Astrocyte (in vitro differentiated cells and primary cell): ENCODE results near the gene CNTN2. TPM values are rescaled to one million over a fixed set of nuclear protein-coding genes. Genes with fewer than 3 reads are reported as not detected.
A peak's percentile ranks its signal among the peaks of the same experiment; 100 is the strongest.

Source experiments
- DNase-seq: peaks from one replicate; pipeline ENCODE4 v3.0.0-alpha.2; 2010; ENCODE audit warnings: low read depth
- FAIRE-seq: peaks from 2 replicates; lab custom pipeline; 2011; peaks lifted over from hg19 to GRCh38; lab: Jason Lieb, UNC
- H2AFZ ChIP-seq: 2 replicates; pipeline ENCODE4 v1.6.0; 2012; ENCODE audit warnings: low read depth, low read length, inconsistent platforms
- H3K27ac ChIP-seq: 2 replicates; pipeline ENCODE4 v1.5.1; 2011; ENCODE audit warnings: low read depth, low read length, inconsistent platforms
- H3K27me3 ChIP-seq: 2 replicates; pipeline ENCODE4 v1.6.0; 2011; ENCODE audit warnings: low read length, inconsistent platforms; ENCODE audit not compliant: insufficient read depth
- H3K36me3 ChIP-seq: 2 replicates; pipeline ENCODE4 v1.5.1; 2011; ENCODE audit warnings: low read length, inconsistent platforms; ENCODE audit not compliant: insufficient read depth
- H3K4me1 ChIP-seq: 2 replicates; pipeline ENCODE4 v1.5.1; 2011; ENCODE audit warnings: low read length, inconsistent platforms; ENCODE audit not compliant: insufficient read depth
- H3K4me2 ChIP-seq: 2 replicates; pipeline ENCODE4 v1.6.0; 2012; ENCODE audit warnings: low read length, inconsistent platforms
- H3K4me3 ChIP-seq: 2 replicates; pipeline ENCODE4 v1.5.1; 2011; ENCODE audit warnings: low read depth, mild to moderate bottlenecking, low read length, inconsistent platforms; ENCODE audit not compliant: insufficient read depth
- H3K79me2 ChIP-seq: 2 replicates; pipeline ENCODE4 v1.6.0; 2012; ENCODE audit warnings: mild to moderate bottlenecking, low read length, inconsistent platforms; ENCODE audit not compliant: insufficient read depth
- H3K9ac ChIP-seq: 2 replicates; pipeline ENCODE4 v1.6.0; 2012; ENCODE audit warnings: mild to moderate bottlenecking, low read length, inconsistent platforms
- H3K9me3 ChIP-seq: 2 replicates; pipeline ENCODE4 v1.5.1; 2012; ENCODE audit warnings: low read depth, mild to moderate bottlenecking, low read length, inconsistent platforms; ENCODE audit not compliant: insufficient read depth
- H4K20me1 ChIP-seq: 2 replicates; pipeline ENCODE4 v1.6.0; 2012; ENCODE audit warnings: low read length, inconsistent platforms; ENCODE audit not compliant: insufficient read depth
- H3K27ac Mint-ChIP-seq: one replicate; pipeline ENCODE4 v1.8.0; 2021; ENCODE audit warnings: mild to moderate bottlenecking, mixed read lengths; ENCODE audit not compliant: unreplicated experiment
- H3K27me3 Mint-ChIP-seq: one replicate; pipeline ENCODE4 v1.8.0; 2021; ENCODE audit warnings: low read depth, mixed read lengths; ENCODE audit not compliant: unreplicated experiment
- H3K36me3 Mint-ChIP-seq: one replicate; pipeline ENCODE4 v1.8.0; 2021; ENCODE audit warnings: low read depth, mixed read lengths; ENCODE audit not compliant: unreplicated experiment
- H3K4me1 Mint-ChIP-seq: one replicate; pipeline ENCODE4 v1.8.0; 2021; ENCODE audit warnings: low read depth, mixed read lengths; ENCODE audit not compliant: unreplicated experiment
- H3K4me3 Mint-ChIP-seq: one replicate; pipeline ENCODE4 v1.8.0; 2021; ENCODE audit warnings: mild to moderate bottlenecking, moderate library complexity, mixed read lengths; ENCODE audit not compliant: unreplicated experiment
- H3K9me3 Mint-ChIP-seq: one replicate; pipeline ENCODE4 v1.8.0; 2021; ENCODE audit warnings: mild to moderate bottlenecking, mixed read lengths; ENCODE audit not compliant: unreplicated experiment
- CTCF ChIP-seq: IDR thresholded peaks from 2 replicates; pipeline ENCODE4 v1.5.1; 2011; ENCODE audit warnings: low read depth, mild to moderate bottlenecking, inconsistent platforms, low read length, moderate library complexity; ENCODE audit not compliant: insufficient read depth
- EZH2 ChIP-seq: IDR thresholded peaks from 2 replicates; pipeline ENCODE4 v1.6.1; 2012; ENCODE audit warnings: mild to moderate bottlenecking, low read length, inconsistent platforms; ENCODE audit not compliant: insufficient read depth
- total RNA-seq: library from RNA; stranded (reverse); gene quantifications from 2 replicates; pipeline ENCODE4 v1.2.1, GENCODE V29; 2021

CNTN2 gene
- total RNA-seq, 1 donor from 2014 or later: 0.23 TPM

- H3K27ac Mint-ChIP-seq: no peak overlapping the region
- DNase-seq (peak; percentile 43), FAIRE-seq (no peak)
- H3K4me1 ChIP-seq: peaks cover 6% of the 10 kb centered on the region
- H3K27ac ChIP-seq: no peak overlapping the region
- H3K4me1 Mint-ChIP-seq: peaks cover 22% of the 10 kb centered on the region
- no peak overlapping the region for H3K9ac ChIP-seq
- peaks cover 7% of the 10 kb centered on the region for H3K36me3 Mint-ChIP-seq
- no peak for TF ChIP-seq CTCF
- no peak for TF ChIP-seq EZH2
- no peaks in the 10 kb centered on the region for H3K27me3 ChIP-seq
- no peaks in the 10 kb centered on the region for H3K36me3 ChIP-seq
- no peak overlapping the region for H2AFZ ChIP-seq
- H3K27me3 Mint-ChIP-seq: peaks cover 50% of the 10 kb centered on the region
- H3K4me3 ChIP-seq: no peak overlapping the region
- no peaks in the 10 kb centered on the region for H3K79me2 ChIP-seq
- H3K9me3 ChIP-seq: no peaks in the 10 kb centered on the region
- H4K20me1 ChIP-seq: no peaks in the 10 kb centered on the region
- H3K4me3 Mint-ChIP-seq: no peak overlapping the region
- no peaks in the 10 kb centered on the region for H3K9me3 Mint-ChIP-seq
- H3K4me2 ChIP-seq: no peak overlapping the region
Observed at GRCh38 chr1:205013683-205014367, 29.2 kb upstream of the CNTN2 start.

GRCh38 chr1:205014783-205015182 is 28.2 kb upstream of the CNTN2 start:
- Histone ChIP-seq H4K20me1 (no peaks in the 10 kb centered on the region), H3K9ac (no peak overlapping the region), H3K4me1 (peaks cover 6% of the 10 kb centered on the region), H3K27ac (no peak overlapping the region), H3K4me2 (no peak overlapping the region), H2AFZ (no peak overlapping the region), H3K4me3 (no peak overlapping the region), H3K79me2 (no peaks in the 10 kb centered on the region), H3K9me3 (no peaks in the 10 kb centered on the region), H3K27me3 (peaks cover 3% of the 10 kb centered on the region), H3K36me3 (no peaks in the 10 kb centered on the region)
- Mint-ChIP-seq H3K4me3 (no peak overlapping the region), H3K27me3 (peaks cover 52% of the 10 kb centered on the region), H3K36me3 (peaks cover 3% of the 10 kb centered on the region), H3K9me3 (no peaks in the 10 kb centered on the region), H3K4me1 (peaks cover 22% of the 10 kb centered on the region), H3K27ac (no peak overlapping the region)
- DNase-seq (no peak), FAIRE-seq (no peak)
- TF ChIP-seq EZH2 (no peak), CTCF (no peak)

- peaks cover 55% of the 10 kb centered on the region for H3K27me3 Mint-ChIP-seq
- H3K27ac Mint-ChIP-seq: no peak overlapping the region
- Histone ChIP-seq H3K9me3 (no peaks in the 10 kb centered on the region), H3K4me2 (no peak overlapping the region), H2AFZ (no peak overlapping the region), H3K79me2 (no peaks in the 10 kb centered on the region), H3K27ac (no peak overlapping the region), H3K4me1 (peaks cover 6% of the 10 kb centered on the region), H3K36me3 (no peaks in the 10 kb centered on the region), H3K4me3 (no peak overlapping the region), H3K27me3 (peaks cover 3% of the 10 kb centered on the region), H4K20me1 (no peaks in the 10 kb centered on the region), H3K9ac (no peak overlapping the region)
- TF ChIP-seq CTCF (no peak), EZH2 (no peak)
- no peak for FAIRE-seq
- no peak overlapping the region for H3K4me3 Mint-ChIP-seq
- no peaks in the 10 kb centered on the region for H3K9me3 Mint-ChIP-seq
- H3K36me3 Mint-ChIP-seq: peaks cover 3% of the 10 kb centered on the region
- DNase-seq: no peak
- peaks cover 22% of the 10 kb centered on the region for H3K4me1 Mint-ChIP-seq
Observed at GRCh38 chr1:205015241-205015640, 27.8 kb upstream of the CNTN2 start.
